ENCODE measurements around the gene TBPL1.

DNA sequence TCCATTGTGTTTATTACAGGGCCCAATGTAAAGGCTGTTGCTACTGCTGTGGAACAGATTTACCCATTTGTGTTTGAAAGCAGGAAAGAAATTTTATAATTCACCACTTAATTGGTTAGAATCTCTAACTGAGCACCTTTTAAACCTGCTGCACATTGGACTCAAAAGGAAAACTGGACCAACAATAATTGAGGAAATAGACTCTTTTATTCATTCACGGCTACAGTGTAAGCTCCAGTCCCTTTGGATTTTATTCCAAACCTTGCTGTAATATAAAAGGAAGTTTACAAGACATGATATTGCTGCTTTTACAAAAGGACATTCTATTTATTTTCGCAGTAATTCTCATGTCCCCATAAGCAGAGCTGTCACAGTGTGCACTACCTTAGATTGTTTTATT, 33.9 kb downstream of the TBPL1 start:
- TF ChIP-seq, protein P1, sequence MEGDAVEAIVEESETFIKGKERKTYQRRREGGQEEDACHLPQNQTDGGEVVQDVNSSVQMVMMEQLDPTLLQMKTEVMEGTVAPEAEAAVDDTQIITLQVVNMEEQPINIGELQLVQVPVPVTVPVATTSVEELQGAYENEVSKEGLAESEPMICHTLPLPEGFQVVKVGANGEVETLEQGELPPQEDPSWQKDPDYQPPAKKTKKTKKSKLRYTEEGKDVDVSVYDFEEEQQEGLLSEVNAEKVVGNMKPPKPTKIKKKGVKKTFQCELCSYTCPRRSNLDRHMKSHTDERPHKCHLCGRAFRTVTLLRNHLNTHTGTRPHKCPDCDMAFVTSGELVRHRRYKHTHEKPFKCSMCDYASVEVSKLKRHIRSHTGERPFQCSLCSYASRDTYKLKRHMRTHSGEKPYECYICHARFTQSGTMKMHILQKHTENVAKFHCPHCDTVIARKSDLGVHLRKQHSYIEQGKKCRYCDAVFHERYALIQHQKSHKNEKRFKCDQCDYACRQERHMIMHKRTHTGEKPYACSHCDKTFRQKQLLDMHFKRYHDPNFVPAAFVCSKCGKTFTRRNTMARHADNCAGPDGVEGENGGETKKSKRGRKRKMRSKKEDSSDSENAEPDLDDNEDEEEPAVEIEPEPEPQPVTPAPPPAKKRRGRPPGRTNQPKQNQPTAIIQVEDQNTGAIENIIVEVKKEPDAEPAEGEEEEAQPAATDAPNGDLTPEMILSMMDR (IDR thresholded peaks at IDR 0.05; ENCODE audit: low read depth, low read length, missing input control), result no peak
- TF ChIP-seq, protein P2, sequence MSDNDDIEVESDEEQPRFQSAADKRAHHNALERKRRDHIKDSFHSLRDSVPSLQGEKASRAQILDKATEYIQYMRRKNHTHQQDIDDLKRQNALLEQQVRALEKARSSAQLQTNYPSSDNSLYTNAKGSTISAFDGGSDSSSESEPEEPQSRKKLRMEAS (IDR thresholded peaks at IDR 0.05), result no peak
- TF ChIP-seq, protein P3, sequence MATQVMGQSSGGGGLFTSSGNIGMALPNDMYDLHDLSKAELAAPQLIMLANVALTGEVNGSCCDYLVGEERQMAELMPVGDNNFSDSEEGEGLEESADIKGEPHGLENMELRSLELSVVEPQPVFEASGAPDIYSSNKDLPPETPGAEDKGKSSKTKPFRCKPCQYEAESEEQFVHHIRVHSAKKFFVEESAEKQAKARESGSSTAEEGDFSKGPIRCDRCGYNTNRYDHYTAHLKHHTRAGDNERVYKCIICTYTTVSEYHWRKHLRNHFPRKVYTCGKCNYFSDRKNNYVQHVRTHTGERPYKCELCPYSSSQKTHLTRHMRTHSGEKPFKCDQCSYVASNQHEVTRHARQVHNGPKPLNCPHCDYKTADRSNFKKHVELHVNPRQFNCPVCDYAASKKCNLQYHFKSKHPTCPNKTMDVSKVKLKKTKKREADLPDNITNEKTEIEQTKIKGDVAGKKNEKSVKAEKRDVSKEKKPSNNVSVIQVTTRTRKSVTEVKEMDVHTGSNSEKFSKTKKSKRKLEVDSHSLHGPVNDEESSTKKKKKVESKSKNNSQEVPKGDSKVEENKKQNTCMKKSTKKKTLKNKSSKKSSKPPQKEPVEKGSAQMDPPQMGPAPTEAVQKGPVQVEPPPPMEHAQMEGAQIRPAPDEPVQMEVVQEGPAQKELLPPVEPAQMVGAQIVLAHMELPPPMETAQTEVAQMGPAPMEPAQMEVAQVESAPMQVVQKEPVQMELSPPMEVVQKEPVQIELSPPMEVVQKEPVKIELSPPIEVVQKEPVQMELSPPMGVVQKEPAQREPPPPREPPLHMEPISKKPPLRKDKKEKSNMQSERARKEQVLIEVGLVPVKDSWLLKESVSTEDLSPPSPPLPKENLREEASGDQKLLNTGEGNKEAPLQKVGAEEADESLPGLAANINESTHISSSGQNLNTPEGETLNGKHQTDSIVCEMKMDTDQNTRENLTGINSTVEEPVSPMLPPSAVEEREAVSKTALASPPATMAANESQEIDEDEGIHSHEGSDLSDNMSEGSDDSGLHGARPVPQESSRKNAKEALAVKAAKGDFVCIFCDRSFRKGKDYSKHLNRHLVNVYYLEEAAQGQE (IDR thresholded peaks at IDR 0.05), result no peak
- TF ChIP-seq GABPA (IDR thresholded peaks at IDR 0.05 in 1 of 2, conservative IDR thresholded peaks at IDR 0.05 in 1 of 2), result no peak

All from liver (tissue), 3 donors.